GM11168 (cell line): ENCODE measurements around the gene KIAA1671.
"Not testable (repeated sequence)": the region's sequence is repeated elsewhere in the genome, so short reads cannot be mapped to it uniquely, and the experiment has no call there.

Experiments used
- in situ Hi-C: fragments of 300-500 bp; cut with MboI; formaldehyde crosslinking; loops from one replicate; pipeline ENCODE4 v1.12.0; 2022; ENCODE audit warnings: low sequenced_read_pairs; ENCODE audit not compliant: unreplicated experiment

The KIAA1671 gene

DNA sequence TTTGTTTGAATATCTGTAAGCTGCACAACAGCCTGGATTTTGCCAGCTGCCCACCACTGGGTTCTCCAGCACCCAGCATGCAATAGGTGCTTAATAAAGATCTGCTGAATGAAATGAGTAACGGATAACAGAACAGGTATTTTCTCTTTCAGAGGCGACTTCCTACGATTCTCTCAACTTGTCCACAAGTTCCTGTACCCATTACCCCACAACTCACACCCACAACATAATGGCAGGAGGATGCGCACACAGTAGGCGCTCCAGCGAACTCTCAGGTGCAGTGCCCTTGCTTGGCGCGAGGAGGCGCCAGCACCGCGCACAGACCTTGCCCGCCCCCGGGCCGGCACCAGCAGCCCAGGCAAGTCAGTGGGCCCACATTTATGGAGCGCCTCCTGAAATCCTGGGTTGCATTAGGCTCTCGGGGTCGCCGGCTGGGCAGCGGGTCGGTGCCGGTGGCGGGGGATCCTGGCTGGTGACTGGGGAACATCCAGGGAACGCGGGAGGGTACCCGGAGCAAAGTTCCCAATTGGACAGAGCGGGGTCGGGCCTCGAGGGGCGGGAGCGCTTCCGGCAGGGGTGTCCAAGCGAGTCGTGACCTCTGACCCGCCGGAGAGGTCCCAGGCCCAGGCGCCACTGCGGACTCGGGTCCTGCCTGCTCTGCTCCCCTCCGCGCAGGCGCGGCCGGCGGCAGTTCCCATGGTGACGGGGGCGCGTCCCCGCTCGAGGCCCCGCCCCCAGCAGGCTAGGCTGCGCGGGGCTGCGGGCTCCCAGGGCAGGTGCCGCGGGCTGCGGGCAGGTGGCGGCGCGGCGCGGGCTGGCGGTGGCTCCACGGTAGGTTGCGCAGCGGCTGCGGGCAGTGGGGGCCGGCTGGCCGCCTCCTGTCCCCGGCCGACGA lies at the start of gene KIAA1671:
Gene KIAA1671 (plus strand): TSS at position 775 of the 895 bp plus-strand sequence. CDS start 75,284 bp downstream, outside the sequence.
- in situ Hi-C loops = no loop called here

DNA sequence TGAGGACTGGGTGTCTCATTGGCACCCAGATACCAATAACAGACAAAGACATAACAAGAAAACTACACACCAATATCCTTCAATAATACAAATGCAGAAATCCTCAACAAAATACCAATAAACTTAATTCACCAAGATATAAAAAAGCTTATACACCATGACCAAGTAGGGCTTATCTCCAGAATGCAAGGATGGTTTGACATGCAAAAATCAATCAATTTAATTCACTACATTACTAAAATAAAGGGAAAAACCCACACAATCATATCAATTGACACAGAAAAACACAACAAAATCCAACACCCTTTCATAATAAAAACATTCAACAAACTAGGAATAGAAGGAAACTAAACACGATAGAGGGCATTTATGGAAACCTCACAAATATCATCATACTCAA lies 46.6 kb upstream of the KIAA1671 start:
- in situ Hi-C loops = no loop called here

- in situ Hi-C loops = not testable (repeated sequence)
Measured at GRCh38 chr22:24907101-24907500, 45.4 kb upstream of the KIAA1671 start.

GRCh38 chr22:24920029-24920428 lies 32.5 kb upstream of the KIAA1671 start:
- in situ Hi-C loops = no loop called here

DNA sequence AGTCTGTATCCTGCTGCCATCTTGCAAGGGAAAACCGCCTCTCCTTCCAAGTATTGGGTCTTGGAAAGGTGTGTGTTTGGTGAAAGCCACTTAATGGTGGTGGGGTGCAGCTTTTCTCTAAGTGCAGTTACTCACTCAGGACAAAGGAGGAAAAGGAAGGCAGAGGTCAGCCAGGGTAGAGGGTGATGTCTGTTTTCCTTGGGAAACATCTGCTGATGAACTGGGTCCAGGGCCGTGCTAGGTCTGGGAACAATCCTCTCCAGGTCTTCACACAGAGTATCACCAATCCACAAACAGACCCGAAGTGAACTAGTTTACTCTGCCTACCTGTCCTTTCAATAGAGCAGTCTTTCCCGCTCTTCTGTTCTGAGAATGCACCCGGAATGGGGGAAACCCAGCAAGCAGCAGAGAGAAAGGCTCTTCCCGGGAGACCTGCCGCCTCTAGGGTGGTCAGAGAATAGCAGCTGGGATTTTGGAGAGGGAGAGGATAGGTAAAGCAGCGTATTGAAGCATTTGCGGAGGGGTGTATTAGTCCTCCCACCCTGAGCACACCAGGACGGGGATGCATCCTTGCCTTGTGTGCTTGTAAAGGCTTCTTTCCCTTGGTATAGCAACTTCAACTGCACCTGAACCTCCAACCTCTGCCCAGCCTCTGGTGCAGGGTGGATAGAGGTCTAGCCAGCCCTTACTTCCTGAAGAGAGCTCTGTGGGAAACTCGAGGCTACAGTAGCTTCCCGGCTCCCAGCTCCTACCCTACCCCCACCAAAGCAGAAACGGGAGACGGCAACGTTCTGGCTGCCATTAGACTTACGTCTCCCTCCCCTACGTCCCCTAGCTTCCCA lies 26.7 kb upstream of the KIAA1671 start:
- in situ Hi-C loops = no loop called here

GRCh38 chr22:24926428-24926725 lies 26.1 kb upstream of the KIAA1671 start:
- in situ Hi-C loops = no loop called here

DNA sequence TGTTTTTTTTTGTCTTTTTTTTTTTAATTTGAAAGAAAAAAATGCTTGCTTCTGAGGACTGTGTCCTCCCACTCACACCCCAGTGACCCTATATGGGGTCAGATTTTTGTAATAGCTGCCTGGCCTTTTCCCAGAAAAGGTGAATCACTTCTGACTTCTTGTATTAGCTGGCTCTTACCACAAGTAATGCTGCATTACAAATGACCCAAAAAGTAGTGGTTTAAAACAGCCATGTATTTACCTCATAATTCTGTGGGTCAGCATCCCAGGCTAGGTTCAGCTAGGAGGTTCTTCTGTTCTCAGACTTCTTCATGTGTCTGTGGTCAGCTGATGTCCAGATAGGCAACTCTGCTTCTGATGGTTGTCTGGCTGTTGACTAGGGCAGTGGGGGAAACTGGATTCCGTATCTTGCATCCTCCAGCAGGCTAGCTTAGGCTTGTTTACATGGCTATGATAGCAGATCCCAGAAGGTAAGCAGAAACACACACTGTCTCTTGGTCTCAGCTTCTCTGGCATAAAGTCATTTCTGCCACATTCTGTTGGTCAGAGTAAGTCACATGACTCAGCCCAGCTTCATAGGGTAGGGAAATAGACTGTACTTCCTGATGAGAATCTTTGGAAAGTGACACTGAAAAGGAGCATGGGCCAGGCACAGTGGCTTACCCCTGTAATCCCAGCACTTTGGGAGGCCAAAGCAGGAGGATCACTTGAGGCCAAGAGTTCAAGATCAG lies 25.5 kb upstream of the KIAA1671 start:
- in situ Hi-C loops = no loop called here

DNA sequence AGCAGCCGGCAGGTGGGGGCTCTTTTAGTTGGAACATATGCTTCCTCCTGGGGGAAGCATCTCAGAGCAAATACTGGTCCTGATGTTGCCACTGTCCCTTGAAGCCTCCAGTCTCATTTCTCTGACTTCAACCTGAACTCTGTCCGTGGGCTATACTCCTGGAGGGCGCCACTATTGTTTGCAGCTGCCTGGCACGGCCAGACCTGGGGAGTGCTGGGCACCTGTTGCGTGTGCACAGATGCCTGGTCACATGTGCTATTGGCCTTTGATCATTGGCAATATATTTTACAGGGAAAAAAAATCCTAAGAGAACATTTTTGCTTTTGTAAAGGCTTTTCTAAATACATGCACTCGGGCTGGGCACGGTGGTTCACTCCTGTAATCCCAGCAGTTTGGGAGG lies 24.2 kb upstream of the KIAA1671 start:
- in situ Hi-C loops = no loop called here

DNA sequence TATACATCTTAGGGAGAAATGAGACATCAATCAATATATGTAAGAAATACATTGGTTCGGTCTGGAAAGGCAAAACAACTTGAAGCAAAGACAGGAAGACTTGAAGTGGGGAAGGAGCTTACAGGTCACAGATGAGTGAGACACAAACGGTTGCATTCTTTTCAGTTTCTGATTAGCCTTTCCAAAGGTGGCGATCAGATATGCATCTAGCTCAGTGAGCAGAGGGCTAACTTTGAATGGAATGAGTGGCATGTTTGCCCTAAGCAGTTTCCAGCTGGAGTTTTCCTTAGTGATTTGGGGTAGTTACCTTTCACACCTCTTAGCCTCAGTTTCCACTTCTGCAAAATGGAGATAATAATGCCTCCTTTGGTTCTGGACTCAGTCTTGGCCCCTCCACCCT lies 21.8 kb upstream of the KIAA1671 start:
- in situ Hi-C loops = no loop called here

DNA sequence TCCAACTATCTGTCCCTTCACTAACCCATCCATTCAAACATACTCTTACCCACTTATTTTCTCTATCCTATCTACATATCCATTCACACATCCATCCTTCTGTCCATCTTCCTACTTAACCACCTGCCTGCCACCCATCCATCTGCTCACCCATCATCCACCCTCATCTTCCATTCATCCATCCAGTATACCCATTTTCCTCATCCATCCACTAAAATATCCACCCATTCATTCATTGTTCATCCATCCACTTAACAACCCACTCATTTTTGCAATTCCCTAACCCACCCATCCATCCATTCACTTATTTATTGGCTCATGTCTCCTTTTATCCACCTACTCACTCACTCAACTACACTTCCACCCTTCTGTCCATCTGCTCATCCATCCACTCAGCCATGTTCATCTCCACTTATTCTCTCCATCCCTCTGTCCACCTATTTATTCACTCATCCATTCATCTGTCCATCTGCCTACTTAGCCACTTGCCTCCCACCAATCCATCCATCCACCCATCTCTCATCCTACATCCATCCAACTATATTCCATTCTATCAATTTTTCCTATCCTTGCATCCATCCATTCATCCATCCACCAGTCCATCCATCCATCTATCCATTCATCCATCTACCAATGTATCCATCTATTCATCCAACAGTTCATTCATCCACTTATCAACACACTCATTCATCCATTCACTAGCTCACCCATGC lies 16.6 kb upstream of the KIAA1671 start:
- in situ Hi-C loops = no loop called here

- in situ Hi-C loops = no loop called here
Measured at GRCh38 chr22:24937114-24937513, 15.4 kb upstream of the KIAA1671 start.

DNA sequence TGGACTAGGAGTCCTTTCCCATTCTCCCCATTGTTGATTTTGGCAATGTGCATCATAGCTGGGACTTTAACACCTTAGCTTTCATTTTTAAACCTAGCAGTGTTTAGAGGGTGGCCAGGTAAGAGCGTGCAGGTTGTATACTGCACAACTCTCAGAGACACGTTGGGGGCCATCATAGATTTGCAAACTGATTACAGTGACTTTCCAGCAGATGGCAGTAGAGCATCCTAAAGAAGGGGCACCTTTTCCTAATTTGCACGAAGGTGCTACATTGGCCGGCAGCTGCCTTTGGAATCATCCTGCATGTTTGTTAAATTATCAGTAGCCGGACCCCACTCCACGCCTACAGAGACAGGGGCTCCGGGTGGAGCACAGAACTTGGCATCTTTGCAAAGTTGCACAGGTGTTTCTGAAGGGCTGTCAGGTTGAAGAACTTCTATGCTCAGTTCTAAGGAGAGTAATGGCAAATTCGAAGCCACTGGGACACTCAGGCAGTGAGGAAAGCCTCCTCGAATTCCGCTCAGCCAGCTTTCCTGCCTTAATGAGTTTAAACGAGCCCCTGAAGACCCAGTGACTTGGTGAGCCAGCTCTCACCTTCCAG lies 13.7 kb upstream of the KIAA1671 start:
- in situ Hi-C loops = no loop called here

- in situ Hi-C loops = no loop called here
Measured at GRCh38 chr22:24942301-24942700, 10.2 kb upstream of the KIAA1671 start.

DNA sequence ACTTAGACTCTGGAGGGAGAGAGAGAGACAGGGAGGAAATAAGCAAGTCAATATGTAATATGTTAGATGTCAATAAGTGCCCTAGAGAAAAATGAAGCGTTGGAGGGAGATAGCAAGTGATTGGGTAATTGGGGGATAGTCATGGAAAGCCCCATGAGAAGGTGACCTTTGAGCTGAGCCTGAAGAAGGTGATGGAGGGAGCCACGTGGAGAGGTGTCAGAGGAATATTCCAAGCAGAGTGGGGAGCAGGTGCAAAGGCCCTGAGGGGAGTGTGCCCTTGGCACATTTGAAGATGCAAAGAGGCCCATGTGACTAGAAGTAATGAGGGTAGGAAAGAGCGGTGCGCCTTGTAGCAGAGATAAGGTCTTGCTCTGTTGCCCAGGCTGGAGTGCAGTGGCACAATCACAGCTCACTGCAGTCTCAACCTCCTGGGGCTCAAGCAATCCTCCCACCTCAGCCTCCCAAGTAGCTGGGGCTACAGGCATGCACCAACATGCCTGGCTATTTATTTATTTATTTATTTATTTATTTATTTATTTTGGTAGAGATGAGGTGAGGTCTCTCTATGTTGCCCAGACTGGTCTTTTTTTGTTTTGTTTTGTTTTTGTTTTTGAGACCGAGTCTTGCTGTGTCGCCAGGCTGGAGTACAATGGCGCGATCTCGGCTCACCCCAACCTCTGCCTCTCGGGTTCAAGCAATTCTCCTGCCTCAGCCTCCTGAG lies 8.1 kb upstream of the KIAA1671 start:
- in situ Hi-C loops = no loop called here

DNA sequence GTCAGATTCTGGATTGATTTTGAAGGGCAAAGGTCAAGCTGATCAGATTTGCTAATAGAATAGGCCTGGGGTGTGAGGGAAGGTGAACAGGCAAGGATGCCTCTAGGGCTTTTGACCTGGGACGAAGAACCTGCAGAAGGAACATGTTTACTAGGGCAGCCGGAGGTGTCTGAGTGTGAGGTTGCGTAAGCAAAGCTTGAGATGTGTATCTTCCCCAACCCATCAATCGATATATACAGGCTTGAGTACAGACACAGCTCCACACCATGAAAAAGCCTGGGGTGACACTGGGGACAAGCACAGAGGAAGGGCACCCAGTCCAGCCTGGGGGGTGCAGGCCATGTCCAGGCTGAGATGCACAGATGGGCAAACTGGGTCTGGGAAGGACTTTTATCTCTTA lies 7.1 kb upstream of the KIAA1671 start:
- in situ Hi-C loops = loop anchor here (5.0 kb wide), 1 partner anchor 97 kb away; no protein-coding TSS in a partner anchor

DNA sequence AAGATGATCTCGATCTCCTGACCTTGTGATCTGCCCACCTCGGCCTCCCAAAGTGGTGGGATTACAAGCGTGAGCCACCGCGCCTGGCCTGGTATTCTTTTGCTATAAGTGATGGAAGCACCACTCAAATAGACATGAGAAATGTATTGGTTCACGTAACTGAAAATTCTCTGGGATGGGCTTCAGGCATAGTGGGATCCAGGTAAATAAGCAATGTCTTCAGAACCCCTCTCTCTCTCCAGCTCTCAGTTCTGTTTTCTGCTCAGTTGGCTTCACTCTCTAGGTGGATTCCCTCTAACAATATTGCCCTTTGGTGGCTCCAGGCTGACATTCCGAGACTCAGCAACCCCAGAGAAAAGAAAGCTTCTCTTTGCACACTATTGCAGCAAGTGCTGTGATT lies 5.1 kb upstream of the KIAA1671 start:
- in situ Hi-C loops = loop anchor here (5.0 kb wide), 1 partner anchor 95 kb away; no protein-coding TSS in a partner anchor

GRCh38 chr22:24947881-24948280 lies 4.6 kb upstream of the KIAA1671 start:
- in situ Hi-C loops = loop anchor here (5.0 kb wide), 1 partner anchor 94 kb away; no protein-coding TSS in a partner anchor

DNA sequence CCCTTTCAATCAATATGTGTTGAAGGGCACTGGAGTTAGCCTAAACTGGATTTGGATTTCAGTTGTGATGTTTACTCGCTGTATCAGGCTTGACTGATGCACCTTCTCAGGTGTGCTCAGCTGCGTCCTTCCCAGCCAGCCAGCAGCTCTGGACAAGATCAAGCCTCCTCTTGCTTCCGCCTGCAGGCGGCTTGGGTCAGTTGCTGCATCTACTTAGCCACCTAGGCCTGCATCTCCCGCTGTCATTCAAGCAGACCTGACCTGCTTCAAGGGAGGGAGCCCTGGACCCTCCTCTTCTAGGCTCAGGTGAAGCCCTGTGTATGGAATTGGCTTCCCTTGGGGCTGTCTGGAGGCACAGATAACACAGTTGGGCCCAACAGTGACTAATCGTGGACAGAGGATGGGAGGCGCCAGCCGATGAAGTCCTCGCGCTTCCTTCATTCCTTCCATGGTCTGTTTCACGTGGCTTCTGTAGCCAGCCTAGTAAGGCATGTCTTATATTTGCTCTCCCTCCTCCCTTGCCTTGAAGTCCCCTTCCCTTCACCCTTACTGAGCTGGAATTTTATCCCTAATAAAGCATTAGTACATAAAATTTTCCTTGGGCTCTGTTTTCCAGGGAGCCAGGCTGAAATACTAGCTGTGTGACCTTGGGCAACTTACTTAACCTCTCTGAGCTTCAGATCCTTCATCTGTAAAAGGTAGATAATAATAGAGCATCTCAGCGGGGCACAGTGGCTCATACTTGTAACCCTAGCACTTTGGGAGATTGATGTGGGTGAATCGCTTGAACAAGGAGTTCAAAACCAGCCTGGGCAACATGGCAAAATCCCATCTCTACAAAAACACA lies 3.9 kb upstream of the KIAA1671 start:
- in situ Hi-C loops = loop anchor here (5.0 kb wide), 1 partner anchor 94 kb away; no protein-coding TSS in a partner anchor
